ENCODE results near the gene FAM83G.
A peak's percentile ranks its signal among the peaks of the same experiment; 100 is the strongest.
"Not testable (repeated sequence)": the region's sequence is repeated elsewhere in the genome, so short reads cannot be mapped to it uniquely, and the experiment has no call there.

FAM83G gene

DNA sequence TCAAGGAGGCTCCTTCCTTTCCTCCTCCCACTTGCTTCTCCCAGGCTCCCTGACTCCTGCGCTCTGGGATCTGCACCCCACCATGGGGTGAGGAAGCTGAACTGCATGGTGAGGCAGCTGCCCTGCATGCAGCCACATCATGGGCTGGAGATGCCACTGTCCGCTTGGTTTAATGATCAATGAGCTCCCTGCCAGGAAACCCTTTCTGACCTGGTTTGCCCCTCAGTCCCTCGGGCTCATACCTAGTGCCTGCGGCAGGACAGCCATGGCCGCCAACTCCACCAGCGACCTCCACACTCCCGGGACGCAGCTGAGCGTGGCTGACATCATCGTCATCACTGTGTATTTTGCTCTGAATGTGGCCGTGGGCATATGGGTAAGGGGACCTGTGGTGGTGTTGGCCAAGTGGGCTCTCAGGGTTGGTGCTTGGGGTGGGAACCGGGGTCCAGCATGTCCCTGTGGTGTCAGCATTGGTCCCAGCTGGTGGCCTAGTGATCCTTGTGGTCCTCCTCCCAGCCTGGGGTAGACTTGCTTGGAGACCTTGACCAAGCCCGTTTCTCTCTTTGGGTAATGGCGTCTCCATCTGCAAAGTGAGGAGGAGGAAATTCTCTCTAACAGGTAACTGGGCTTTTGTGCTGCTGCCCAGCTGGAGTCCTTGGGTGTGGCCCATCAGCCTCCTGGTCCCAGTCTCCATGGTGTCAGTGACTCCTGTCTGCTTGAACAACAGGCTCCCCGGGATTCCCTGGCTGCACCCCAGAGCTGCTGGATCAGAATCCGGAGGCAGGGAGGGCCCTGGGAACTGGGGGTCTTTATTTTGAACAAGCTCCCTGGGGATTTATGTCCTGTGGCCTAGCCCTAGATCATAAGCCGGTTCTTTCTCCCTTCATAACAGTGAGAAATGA, 52.4 kb downstream of the FAM83G start, which contains the start of gene SLC5A10:
Gene SLC5A10, plus strand, starts transcription at position 225 of the 902 bp plus-strand sequence. Its CDS starts 41 bp downstream, at position 266.
- DNase-seq (ENCODE audit: low spot score) = peak; percentile 37

DNA sequence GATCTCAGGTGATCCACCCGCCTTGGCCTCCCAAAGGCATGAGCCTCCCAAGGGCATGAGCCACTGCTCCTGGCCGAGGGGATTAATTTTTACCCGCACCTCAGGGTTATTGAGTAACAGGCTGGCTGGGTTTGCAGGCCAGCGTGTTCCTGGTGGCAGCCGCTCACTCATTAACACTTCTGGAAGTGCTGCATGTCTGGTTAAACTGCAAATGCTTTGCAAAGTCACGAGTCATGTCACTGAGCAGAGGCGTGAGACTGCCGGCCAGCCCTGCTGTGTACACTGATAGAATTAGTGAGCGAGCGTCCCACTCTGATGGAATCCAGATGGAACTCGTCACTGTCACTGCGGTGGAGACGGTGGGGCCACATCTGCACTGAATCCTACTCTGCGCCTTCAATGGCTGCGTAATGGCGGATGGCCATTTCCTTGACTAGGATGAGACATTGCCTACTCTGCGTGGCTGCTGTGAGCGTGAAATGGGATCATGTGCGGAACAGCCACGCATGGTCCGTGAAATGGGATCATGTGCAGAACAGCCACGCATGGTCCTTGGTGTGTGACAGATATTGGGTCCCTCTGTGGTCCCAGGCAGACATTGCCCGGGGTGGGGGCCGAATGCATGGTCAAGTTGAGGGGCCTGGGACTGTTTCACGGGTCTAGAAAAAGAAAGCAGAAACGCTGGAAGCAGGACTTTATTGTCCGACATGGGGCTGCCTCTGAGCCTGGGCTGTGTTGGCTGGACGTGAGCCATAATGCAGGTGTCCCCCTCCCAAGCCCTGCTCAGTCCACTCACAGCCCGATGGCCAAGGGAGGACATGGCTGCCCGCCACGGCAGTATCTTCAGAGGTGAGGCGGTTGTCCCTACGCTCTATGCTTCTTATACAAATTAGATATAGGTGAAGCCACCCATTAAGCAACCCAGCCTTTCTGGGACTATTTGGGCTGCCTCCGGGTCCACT, 53.3 kb downstream of the FAM83G start:
- DNase-seq (ENCODE audit: low spot score) = no peak

DNA sequence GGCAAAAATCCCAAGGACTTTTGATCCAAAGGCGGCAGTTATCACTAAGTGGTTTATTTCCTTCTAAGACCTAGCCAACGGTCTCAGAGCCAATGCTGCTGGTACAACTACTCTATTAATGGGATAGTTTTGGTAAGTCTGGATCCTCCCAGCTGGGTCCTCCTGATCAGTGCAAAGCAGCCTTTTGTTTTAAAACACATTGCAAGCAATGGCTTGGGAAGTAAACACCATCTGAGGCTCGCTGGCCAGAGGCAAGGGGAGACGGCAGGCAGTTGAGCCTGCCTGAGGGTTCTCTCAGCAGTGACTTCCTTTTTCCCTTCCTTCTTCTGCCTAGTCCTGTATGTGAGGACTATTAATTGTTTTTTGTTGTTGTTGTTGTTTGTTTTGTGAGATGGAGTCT, 54.2 kb downstream of the FAM83G start:
- DNase-seq (ENCODE audit: low spot score) = no peak

DNA sequence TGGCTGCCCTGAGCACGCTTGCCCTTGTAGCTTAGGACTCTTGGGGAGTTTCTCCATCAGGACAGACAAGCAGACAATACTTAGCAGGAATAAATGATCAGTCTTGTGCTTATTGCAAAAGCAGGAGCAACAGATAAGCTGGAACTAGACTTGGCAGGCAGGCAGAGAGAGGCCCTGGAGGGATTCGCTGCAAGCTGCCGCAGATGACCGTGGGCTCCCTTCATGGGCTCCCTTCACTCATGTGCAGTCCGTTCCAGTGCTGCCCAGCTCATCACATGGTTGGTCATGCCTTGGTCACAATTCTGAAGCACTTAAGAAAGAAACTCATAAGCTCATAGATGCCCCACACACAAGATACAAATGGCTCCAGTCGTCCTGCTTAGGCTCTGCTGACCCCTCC, 55.0 kb downstream of the FAM83G start:
- no peak for DNase-seq (ENCODE audit: low spot score)

DNA sequence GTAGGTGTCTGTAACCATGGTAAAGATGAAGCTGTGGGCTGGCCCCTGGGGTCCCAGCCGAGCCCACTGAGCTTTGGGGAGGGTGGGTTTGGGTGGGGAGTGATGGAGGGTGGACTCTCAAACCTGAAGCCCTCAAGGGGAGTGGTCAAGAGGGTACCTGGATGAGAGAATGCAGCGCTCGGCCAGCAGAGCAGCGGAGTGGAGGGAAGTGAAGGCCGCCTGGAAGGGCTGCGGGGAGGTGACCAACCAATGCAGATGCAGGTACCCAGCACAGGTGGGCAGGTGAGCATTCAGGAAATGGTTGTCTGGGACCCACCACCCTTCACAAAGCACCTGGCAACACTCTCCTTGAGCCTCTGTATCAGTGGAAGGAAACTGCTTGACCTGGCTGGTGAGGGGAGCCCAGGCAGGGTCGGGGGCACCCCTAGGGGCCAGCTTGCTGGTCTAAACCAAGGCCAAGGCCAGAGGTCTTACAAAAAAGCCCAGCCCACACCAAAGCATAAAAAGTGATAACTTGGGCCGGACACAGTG, 56.0 kb downstream of the FAM83G start:
- no peak for DNase-seq (ENCODE audit: low spot score)

DNA sequence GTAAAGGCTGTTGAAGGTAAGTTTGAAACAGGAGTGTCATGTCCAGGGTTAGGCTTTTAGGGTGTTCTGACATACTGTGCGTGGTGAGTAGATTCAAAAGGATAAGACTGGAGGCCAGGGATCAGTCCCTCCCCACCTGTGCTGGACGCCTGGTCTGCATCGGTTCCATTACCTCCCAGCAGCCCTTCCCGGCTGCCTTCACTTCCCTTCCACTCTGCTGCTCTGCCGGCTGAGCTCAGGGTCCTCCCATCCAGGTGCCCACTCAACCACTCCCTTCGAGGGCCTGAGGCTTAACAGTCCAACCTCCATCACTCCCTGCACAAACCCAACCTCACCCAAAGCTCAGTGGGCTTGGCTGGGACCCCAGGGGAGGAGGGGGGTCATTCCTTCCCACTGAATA, 56.7 kb downstream of the FAM83G start:
- no peak for DNase-seq (ENCODE audit: low spot score)

DNA sequence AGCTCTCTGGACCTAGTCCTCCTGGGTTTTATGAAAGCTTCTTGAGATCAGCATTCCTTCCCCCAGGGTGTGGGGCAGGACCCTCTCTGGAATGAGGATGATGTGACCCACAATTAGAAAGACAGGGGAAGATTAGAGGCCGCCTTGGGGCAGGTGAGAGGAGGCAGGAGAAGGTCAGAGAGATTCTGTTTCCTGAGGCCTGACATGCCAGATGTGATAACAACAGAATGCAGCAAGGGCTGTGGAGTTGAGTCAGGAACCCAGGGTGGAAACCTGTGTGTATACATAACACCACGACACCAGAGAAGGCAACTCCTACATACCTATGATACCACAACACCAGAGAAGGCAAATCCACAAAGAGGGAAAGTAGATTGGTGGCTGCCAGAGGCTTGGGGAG, 58.0 kb downstream of the FAM83G start:
- no peak for DNase-seq (ENCODE audit: low spot score)

DNA sequence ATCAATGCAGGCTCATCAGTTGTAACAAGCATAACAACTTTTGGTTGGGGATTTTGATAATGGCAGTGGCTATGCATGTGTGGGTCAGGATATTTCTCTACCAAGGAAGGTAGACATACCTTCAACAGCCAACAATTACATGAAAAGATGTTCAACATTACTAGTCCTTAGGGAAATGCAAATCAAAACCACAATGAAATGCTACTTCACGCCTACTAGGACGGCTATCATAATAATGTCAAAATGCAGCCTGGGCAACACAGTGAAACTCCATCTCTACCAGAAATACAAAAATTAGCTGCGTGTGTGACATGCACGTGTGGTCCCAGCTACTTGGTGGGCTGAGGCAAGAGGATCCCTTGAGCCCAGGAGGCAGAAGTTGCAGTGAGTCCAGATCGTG, 59.9 kb downstream of the FAM83G start:
- DNase-seq (ENCODE audit: low spot score) = no peak

DNA sequence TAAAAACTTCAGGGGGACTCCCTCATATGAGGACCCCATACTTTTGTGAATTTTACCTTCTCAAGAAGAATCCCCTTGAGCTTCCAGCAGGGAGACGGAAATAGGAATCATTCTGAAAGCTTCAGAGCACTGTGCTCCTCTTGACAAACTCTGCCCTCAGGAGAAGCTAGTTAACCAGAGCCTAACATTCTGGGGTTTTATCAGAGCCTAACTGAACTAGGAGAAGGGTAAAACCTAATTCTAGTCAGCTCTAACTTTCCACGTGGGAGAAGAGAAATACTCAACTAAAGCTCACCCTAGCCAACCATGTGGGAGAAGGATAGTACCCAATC, 65.9 kb downstream of the FAM83G start:
- no peak for DNase-seq (ENCODE audit: low spot score)

DNA sequence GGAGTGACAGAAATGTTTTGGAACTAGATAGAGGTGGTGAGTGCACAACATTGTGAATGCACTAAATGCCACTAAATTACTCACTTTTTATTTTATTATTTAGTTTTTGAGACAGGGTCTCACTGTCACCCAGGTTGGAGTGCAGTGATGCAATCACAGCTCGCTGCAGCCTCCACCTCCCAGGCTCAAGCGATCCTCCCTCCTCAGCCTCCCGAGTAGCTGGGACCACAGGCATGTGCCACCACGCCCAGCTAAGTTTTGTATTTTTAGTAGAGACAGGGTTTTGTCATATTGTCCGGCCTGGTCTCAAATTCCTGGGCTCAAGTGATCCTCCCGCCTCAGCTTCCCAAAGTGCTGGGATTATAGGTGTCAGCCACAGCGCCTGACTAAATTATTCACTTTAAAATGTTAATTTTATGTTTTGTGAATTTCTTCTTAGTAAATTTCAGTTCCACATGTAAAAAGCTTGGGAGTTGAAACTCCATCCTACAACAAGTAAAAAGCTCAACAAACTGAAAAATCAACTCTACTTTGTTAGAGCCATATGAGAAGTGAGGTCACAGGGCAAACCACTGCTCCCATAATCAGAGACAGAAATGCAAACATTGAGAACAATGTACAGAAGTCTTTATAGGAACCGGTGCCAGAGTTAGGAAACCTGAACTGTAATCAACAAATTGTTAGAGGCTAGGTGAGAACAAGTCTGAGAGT, 66.4 kb downstream of the FAM83G start:
- DNase-seq (ENCODE audit: low spot score) = no peak

DNA sequence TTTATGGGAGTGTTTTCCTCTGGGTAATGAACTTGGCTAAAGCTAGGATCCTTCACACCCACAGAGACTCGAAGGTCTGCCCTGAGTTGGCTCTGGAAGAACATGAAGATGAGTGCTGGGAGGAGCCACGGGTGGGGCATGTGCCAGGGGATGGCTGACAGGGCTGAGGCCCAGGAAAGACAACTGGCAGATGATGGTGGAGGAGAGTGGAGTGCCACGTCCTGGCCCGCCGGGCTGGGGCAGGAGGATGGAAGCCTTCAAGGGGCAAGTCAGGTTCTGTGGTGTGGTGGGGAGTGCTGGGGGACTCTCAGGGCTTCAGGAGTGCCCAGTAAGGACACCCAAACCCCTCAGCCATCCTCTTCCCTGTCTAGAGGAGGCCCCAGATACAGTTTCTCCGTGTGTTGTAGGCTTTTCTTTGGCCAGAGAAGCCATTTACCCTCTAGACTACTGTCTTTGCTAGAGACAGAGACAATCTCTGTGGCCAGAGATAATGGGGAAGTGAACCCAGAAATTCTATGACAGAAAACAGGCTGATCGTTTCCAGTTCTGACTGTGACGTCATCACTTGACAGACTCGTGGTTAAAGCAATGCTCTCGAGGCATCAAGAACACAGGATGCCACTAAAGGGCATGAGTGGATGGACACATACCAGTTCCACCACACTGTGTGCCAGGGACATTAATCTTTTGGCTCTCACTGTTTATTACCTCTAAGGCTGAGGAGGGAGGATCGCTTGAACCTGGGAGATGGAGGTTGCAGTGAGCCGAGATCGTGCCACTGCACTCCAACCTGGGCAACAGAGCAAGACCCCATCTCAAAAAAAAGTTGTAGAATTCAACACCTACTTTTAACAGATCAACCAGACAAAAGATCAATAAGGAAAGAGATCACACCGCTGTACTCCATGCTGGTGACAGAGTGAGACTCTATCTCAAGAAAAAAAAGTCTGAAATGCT, 71.2 kb downstream of the FAM83G start:
- no peak for DNase-seq (ENCODE audit: low spot score)

DNA sequence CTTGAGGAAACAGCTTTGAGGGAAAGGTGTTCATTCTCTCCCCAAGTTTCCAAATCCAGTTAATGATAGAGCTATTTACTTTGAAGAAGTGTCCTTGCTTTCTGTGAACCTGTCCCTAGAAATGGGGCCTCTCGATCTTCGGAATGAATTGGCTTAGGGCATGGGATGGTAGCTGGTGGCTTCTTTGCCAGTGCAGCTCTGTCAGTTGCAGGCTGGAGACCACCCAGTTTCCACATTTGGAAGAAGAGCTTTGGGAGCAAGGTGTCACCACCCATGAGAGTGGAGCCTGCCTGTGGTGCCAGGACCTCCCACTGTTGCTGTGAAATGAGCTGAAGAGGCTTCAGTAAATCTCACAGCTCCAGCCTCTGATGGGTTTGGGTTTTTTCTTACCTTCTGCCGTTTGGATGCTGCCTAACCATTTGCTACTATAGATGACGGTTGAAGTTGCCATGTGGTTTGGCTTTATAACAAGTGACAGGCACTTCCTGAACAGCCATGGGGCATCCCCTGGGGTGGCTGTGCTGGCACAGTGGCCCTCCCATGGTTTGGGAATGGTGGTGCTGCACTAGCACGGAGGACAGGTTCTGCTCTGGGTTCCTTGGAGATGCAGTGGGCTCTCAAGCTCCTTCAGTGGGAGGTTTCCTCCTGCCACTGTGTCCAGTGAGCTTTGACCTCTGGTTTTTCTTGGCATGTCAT, 72.1 kb downstream of the FAM83G start:
- DNase-seq (ENCODE audit: low spot score) = no peak

DNA sequence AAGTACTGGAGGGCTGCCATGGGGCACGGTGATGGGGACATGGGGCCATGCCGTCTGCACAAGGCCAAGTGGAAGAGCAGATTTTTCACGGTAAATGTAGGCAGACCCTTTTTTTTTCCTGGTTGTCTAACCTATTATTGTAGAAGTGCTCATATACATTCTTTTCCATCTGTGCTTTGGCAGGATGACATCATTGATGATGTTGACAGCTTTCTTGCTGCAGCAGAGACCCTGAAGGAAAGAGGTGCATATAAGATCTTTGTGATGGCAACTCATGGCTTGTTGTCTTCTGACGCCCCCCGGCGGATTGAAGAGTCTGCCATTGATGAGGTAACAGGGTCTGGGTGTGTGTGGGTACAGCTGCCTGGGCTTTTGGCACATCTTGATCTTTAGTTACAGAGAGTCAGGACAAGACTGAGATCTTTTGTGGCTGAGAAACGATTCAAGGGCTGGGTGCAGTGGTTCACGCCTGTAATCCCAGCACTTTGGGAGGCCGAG, 75.9 kb downstream of the FAM83G start:
- no peak for DNase-seq (ENCODE audit: low spot score)

DNA sequence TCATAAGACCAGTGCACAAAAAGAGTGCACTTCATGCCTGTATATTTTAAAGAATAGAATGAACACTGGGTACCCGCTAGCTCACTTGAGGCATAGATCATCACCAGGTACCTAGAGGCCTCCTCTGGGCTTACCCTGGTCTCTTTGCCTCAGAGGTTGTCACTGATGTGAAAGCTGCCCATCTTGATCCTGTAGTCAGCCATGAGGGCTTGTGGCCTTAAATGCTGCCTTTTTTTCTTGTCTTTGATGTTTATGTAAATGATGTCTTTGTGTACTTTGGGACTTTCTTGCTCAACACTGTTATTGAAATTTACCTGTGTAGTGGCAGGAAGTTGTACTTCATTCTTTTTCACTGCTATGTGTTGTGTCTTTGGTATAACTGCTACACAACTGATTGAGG, 79.4 kb downstream of the FAM83G start:
- DNase-seq (ENCODE audit: low spot score) = no peak

DNA sequence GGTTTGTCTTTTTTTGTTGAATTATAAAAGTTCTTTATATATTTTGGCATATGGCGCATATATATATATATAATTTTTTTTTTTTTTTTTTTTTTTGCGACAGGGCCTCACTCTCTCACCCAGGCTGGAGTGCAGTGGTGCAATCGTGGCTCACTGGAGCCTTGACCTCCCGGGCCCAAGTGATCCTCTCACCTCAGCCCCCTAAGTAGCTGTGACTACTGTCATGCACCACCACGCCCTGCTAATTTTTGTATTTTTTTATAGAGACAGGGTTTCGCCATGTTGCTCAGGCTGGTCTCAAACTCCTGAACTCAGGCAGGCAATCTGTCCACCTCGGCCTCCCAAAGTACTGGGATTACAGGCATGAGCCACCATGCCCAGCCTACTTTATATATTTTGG, 82.0 kb downstream of the FAM83G start:
- not testable (repeated sequence) for DNase-seq (ENCODE audit: low spot score)

DNA sequence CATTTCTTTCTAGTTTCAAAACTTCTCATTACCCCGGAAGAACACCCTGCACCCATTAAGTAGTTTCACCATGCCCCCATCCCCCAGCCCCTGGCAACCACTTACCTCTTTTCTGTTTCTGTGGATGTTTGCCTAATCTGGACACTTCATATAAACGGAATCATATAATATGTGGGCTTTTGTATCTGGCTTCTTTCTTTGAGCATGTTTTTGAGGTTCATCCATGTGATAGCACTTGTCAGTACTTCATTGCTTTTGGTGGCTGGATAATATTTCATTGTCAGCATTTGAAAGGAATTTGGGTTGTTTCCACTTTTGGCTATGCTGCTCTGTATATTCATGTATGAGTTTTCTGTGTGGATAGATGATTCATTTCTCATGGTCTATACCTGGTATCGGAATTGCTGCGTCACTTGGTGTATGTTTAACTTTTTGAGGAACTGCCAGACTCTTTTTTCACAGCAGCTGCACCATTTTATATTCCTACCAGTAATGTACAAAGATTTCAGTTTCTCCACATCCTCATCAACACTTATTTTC, 82.6 kb downstream of the FAM83G start:
- DNase-seq (ENCODE audit: low spot score) = no peak

DNA sequence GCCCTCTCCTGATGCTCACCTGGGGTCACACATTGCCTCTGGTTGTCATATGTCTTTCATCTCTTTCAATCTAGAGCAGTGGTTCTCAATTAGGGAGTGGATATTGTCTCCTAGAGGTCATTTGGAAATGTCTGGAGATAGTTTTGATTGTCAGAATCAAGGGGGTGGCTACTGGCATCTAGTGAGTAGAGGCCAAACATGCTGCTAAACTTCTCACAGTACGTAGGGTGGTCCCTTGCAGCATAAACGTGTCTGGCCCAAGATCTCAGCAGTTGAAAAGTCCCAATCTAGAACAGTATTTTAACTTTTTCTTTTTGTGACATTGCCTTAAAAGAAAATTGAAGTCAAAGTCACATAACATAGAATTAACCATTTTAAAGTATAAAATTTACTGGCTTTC, 83.1 kb downstream of the FAM83G start:
- DNase-seq (ENCODE audit: low spot score) = no peak

DNA sequence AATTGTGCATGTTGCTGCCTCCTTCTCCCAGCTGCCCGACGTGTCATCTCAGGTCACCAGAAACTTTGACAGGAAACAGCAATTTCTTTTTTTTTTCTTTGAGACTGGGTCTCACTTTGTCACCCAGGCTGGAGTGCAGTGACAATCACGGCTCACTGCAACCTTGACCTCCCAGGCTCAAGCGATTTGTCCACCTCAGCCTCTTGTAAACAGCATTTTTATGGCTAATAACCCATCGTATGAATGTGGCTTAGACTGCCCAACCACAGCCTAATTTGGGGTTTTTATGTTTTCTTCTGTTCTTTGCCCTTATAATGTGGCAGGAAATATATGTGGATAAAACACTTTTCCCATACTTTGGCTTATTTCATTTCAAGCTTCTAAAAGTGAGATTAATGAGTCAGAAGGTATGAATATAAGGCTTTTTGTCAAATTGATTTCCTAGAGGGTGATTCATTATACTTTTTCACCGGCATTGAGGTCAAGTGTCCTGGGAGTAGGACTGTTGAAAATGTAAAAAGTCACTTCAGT, 83.6 kb downstream of the FAM83G start:
- DNase-seq (ENCODE audit: low spot score) = no peak

DNA sequence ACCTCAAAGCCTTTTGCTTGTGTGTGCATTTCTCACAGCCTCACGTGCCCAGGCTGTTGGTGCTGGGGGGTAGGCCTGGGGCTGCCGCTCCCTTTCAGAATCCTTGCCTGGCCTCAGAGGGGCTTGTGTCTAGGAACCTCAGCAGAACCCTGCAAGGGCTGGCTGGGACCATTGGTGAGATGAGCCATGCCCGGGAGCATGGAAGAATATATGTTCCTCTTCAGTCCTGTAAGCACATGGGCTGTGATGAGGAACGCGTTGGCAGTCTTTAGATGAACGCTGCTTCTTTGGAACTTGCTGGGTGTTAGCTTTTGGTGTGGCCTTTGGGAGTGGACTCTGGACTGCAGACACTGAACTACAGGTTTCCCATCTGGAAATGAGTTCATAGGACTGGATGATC, 84.6 kb downstream of the FAM83G start:
- DNase-seq (ENCODE audit: low spot score) = no peak
